ENCODE results near the gene KDM4F. TPM values are rescaled to one million over a fixed set of nuclear protein-coding genes. Genes with fewer than 3 reads are reported as not detected.

KDM4F gene
- polyA plus RNA-seq, 4 donors, result not detected

DNA sequence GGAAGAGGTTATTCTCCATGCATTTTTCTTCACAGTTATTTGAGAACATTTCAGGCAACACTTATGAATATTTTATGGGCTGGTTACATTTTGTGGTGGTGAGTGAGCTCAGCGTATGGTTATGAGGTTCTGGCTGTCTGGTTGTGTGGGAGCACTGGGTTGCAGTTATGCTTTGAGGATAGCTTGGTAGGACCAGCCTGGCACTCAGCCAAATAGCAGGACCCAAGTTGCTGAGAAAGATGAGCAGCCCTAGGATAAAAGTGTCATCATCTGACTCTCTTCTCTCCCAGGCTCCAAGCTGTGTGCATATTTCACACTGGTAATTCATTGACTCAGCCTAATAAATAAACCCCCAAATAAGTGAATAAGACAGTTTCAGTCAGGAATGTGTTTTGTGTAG is 9.4 kb downstream of the KDM4F start:
- no peak for DNase-seq (ENCODE audit: low read depth in 4 of 4, low spot score in 2 of 4)

DNA sequence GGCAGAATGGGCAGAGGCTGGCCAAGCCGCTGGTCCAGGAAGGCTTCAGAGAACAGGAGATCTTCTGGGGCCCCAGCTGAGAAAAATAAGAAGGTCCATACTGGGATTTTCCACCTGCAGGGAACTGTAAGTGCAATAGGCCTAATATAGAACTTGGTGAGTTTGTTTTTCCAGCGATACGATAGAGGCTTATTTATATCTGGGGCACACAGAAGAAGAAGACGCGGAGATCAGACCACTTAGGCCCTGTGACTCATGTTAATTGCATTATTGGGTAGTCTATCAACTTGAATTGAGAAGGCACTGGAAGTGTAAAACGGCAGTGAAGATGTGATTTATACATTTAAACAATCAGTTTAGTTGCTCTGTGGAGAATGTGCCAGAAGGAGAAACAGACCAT is 9.8 kb downstream of the KDM4F start:
- no peak for DNase-seq (ENCODE audit: low read depth in 4 of 4, low spot score in 2 of 4)

GRCh38 chr11:95065336-95065735 is 16.1 kb downstream of the KDM4F start:
- no peak for DNase-seq (ENCODE audit: low read depth in 4 of 4, low spot score in 2 of 4)

GRCh38 chr11:95066716-95067038 is 17.5 kb downstream of the KDM4F start, which contains the start of gene SRSF8:
SRSF8 (plus strand) TSS chr11:95066919; CDS start chr11:95067227, 308 bp downstream.
- DNase-seq (ENCODE audit: low read depth in 4 of 4, low spot score in 2 of 4), result no peak

DNA sequence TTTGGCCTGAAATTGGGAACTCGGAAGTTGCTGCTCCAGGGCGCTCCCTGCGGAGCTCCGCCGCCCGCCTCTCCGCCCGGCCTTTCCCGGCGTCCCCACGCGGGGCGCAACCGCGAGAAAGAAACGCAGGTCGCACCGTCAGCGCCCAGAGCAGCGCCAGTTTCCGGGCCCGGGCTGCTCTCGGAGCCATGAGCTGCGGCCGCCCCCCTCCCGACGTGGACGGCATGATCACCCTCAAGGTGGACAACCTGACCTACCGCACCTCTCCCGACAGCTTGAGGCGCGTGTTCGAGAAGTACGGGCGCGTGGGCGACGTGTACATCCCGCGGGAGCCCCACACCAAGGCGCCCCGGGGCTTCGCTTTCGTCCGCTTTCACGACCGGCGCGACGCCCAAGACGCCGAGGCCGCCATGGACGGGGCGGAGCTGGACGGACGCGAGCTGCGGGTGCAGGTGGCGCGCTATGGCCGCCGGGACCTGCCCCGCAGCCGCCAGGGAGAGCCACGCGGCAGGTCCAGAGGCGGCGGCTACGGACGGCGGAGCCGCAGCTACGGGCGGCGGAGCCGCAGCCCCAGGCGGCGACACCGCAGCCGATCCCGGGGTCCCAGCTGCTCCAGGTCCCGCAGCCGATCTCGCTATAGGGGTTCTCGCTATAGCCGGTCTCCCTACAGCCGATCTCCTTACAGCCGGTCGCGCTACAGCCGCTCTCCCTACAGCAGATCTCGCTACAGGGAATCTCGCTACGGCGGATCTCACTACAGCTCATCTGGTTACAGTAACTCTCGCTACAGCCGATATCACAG is 18.0 kb downstream of the KDM4F start:
- DNase-seq (ENCODE audit: low read depth in 4 of 4, low spot score in 2 of 4), result peak in 3 of 4 donors; percentile 63 to 73 (median 68)

GRCh38 chr11:95067841-95068219 is 18.6 kb downstream of the KDM4F start:
- peak in 3 of 4 donors; percentile 52 to 76 (median 54) for DNase-seq (ENCODE audit: low read depth in 4 of 4, low spot score in 2 of 4)

DNA sequence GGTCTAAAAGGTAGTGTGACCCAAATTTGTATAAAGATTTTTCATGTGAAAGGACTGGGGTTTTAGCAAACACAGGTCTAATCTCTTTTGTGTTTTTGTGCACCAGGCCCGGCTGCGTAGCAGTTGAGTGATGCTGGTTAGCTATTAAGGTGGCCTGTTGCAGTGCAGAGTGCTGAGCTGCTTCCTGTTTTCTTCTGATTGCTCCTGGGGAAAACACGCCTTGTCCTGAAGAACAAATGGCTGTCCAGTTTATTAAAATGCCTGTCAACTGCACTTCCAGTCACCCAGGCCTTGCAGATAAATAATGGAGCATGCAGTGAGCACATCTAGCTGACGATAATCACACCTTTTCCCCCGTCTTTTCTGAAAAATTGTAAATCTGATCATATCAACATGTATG is 19.3 kb downstream of the KDM4F start:
- peak; percentile 75 to 92 (median 82) for DNase-seq (ENCODE audit: low read depth in 4 of 4, low spot score in 2 of 4)

GRCh38 chr11:95070471-95070870 is 21.2 kb downstream of the KDM4F start:
- no peak for DNase-seq (ENCODE audit: low read depth in 4 of 4, low spot score in 2 of 4)

DNA sequence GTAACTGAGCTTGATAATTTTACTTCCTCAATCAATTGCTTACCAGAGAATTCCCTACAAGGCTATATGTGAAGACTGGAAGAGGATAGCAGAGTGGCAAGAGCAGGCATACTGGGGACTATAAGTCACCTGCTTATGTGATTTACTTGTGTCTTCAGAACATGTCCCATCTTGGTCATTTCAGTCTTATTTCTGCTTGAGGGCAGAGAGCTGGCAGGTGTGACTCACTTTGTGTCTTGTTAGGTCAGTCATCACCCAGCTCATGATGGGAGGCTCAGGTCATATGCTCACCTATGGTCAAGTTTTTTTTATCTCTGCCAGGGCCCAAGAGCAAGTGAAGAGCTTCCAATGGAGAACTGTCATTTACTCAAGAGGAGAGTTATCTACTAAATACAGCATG is 23.7 kb downstream of the KDM4F start:
- DNase-seq (ENCODE audit: low read depth in 4 of 4, low spot score in 2 of 4), result no peak

DNA sequence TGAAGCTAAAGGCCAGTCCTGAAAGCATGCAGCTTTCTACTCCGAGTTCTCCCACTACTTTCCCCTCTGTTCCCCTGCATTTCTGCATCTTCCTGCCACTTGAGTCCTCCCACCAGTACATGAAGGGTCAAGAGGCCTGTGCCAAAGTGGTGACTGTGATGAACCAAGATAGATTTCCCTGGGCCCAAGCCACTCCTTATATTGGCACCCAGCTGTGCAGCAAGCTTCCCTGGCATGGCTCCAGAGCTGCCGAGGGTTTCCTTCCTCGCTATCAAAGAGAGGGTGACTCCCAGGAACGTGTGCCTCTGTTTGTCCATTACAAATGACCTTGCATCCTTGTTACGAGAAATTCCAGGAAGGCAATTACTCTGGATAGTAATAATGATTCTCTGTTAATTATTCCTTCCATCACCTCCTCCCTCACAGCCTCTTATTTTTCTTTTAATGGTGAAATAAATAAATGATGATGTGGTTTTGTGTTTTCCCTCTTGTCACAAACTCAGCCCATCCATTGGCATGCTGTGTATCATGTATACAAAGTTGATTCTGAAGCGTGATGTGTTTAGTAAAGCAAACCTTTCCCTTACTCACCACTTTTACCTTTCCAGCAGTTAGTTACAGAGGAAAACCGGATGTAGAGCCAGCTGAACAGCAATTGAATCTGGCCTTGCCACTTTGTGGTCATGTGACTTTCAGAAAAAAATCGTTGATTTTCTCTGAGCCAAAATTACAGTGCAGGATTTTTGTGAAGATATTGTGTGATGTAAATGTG is 25.8 kb downstream of the KDM4F start:
- DNase-seq (ENCODE audit: low read depth in 4 of 4, low spot score in 2 of 4), result no peak

GRCh38 chr11:95076416-95076815 is 27.2 kb downstream of the KDM4F start:
- no peak for DNase-seq (ENCODE audit: low read depth in 4 of 4, low spot score in 2 of 4)

DNA sequence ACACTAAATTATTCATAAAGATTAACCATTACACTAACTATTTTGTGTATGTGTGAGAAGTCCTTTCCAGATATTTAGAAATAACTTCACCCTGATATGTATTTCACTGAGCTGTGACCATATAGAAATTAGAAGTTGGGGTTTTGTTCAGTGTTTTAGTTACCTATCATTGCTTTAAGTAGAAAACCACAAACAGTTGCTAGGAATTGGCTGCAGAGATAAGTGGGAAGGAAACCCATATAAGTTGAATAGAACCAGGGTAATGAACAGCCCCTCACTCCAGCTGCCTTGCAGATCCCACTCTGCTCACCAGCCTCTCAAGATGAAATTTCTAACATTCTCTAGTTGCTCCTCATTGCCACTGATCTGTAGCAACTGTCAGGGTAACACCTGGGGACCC is 27.8 kb downstream of the KDM4F start:
- no peak for DNase-seq (ENCODE audit: low read depth in 4 of 4, low spot score in 2 of 4)

GRCh38 chr11:95078526-95078925 is 29.3 kb downstream of the KDM4F start:
- DNase-seq (ENCODE audit: low read depth in 4 of 4, low spot score in 2 of 4), result no peak

- no peak for DNase-seq (ENCODE audit: low read depth in 4 of 4, low spot score in 2 of 4)
These were observed 31.8 kb downstream of the KDM4F start for GRCh38 chr11:95081010-95081409.

DNA sequence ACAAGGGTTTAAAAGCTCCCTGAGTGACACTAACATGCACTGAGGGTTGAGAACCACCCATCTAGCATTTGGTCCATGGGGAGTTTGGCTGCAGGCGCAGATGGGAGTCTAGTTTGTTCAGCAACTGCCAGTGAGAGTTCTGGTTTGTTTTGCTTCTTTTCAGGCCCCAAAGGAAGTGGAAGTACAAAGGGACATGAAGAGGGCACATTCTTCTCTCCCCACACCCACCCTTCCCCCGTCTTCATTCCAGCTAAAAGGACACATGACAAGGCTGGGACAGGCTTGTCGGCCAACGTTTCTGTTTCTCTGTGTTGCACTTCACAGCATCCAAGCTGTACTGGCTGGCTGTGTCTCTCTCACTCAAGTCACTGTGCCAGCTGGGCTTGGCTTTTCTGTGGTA is 32.2 kb downstream of the KDM4F start:
- DNase-seq (ENCODE audit: low read depth in 4 of 4, low spot score in 2 of 4), result no peak

DNA sequence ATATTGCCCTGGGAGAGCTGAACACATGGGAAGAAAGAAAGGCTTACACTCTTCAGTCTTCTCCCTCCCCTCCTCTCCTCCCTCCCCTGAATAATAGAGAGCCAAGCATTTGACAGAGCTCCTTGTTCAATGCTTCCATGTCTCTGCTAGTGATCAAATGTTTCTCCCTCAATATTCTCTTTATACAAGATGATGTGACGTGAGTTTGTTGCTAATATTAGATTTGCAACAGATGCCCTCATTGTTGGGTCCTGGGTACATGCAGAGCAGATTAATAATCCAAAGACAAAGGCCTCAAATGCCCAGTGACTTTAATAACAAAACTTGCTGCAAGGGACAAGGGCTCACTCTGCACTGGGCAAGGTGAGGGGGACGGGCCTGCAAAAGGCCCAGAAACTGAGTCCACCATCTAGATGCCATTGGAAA is 33.4 kb downstream of the KDM4F start:
- no peak for DNase-seq (ENCODE audit: low read depth in 4 of 4, low spot score in 2 of 4)

GRCh38 chr11:95084509-95084908 is 35.3 kb downstream of the KDM4F start:
- no peak for DNase-seq (ENCODE audit: low read depth in 4 of 4, low spot score in 2 of 4)

DNA sequence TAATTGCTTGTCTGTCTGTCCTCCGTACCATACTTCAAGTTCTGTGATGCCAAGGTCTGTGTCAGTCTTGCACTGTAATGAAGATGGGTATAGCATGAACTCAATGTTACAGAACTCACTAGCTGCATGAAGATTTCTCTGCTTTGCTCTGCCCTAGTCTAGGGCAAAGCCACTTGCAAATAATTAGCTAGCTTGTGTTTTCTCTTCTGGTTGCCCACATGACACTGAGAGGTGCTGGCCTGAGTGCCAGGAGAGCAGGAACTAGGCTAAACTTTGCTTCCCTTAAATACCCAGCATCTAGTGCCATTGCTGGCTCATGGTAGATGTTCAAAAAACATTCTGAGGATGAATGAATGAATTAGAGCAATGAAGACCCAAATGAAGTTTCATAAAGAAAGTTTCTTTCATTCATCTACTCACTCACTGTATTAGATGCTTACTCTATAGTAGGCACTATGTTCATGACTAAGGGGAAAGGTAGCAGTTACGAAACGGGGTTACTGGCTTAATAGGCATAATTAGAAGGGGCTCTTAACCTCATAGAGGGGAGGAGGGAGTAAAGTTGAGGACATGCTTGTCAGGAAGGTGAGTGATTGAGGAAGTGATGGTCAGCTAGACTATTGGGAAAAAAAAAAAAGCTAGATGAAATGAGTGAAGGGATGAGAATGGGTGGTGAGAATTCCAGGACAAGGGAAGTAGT is 36.0 kb downstream of the KDM4F start:
- DNase-seq (ENCODE audit: low read depth in 4 of 4, low spot score in 2 of 4), result no peak

DNA sequence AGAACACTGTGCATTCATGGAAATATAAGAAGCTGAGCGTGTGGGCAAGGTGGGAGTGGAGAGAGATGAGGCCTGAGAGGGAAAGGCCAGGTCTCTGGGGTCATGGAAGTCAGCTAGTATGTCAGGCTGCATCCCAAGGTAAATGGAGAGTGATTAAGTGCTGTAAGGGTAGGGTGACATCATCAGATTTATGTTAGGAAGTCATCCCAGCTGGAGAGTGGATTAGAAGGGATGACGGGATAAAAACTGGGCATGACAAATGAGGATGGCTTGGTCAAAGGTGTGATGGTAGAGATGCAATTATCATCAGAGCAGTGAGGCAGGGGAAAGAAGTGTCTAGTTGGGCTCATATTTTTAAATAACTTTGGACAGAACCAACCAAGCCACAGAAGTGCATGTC is 36.9 kb downstream of the KDM4F start:
- no peak for DNase-seq (ENCODE audit: low read depth in 4 of 4, low spot score in 2 of 4)

- DNase-seq (ENCODE audit: low read depth in 4 of 4, low spot score in 2 of 4), result no peak
These were observed 37.8 kb downstream of the KDM4F start for GRCh38 chr11:95086836-95087570.
